Skeletal muscle satellite cell (primary cell): ENCODE data around the gene JOSD2.
"Not testable (repeated sequence)": the region's sequence is repeated elsewhere in the genome, so short reads cannot be mapped to it uniquely, and the experiment has no call there.

ENCODE experiments used
- H3K27me3 ChIP-seq: 2 replicates; pipeline ENCODE4 v1.7.0; 2013; ENCODE audit warnings: low read length; ENCODE audit not compliant: control insufficient read depth, insufficient read depth
- H3K36me3 ChIP-seq: 2 replicates; pipeline ENCODE4 v1.7.0; 2013; ENCODE audit warnings: mild to moderate bottlenecking, control low read depth, low read length; ENCODE audit not compliant: insufficient read depth
- H3K4me1 ChIP-seq: 2 replicates; pipeline ENCODE4 v1.7.0; 2013; ENCODE audit warnings: low read length; ENCODE audit not compliant: control insufficient read depth, insufficient read depth
- H3K4me2 ChIP-seq: 2 replicates; pipeline ENCODE4 v1.7.0; 2013; ENCODE audit warnings: mild to moderate bottlenecking, low read length
- H3K4me3 ChIP-seq: 2 replicates; pipeline ENCODE4 v1.7.0; 2013; ENCODE audit warnings: low read length
- H3K9ac ChIP-seq: 2 replicates; pipeline ENCODE4 v1.7.0; 2013; ENCODE audit warnings: mild to moderate bottlenecking, low read depth, low read length, moderate library complexity
- H3K9me3 ChIP-seq: replicated peaks from 2 replicates; pipeline ENCODE4 v1.7.0; 2013; ENCODE audit warnings: mild to moderate bottlenecking, control low read depth, low read length

JOSD2 gene

GRCh38 chr19:50537769-50538230, 26.8 kb upstream of the JOSD2 start:
- Histone ChIP-seq H3K27me3 (no peaks in the 10 kb centered on the region), H3K4me1 (no peaks in the 10 kb centered on the region), H3K36me3 (no peaks in the 10 kb centered on the region), H3K9ac (no peak overlapping the region), H3K4me2 (no peak overlapping the region), H3K9me3 (peaks cover under 1% of the 10 kb centered on the region), H3K4me3 (no peak overlapping the region)

DNA sequence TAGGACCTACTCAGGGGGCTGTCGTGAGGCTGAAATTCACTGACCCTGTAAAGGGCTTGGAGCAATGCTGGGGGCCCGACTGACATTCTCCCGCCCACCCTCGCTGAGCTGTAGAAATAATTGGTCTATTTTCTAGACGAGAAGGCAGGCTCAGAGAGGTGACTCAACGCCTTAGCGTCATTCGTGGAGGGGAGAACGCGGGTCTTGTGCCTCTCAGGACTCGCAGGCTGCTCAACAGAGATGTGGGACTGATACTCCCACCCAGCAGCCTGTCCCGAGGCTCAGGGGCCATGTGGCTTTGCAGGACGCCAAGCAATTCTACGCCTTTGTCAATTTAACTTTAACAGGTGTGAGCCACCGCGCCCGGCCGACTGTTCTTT, 26.3 kb upstream of the JOSD2 start:
- Histone ChIP-seq H3K36me3 (no peaks in the 10 kb centered on the region), H3K9ac (no peak overlapping the region), H3K4me3 (no peak overlapping the region), H3K4me1 (no peaks in the 10 kb centered on the region), H3K9me3 (peaks cover 6% of the 10 kb centered on the region), H3K27me3 (no peaks in the 10 kb centered on the region), H3K4me2 (no peak overlapping the region)

- Histone ChIP-seq H3K9me3 (peaks cover 6% of the 10 kb centered on the region), H3K4me2 (no peak overlapping the region), H3K9ac (no peak overlapping the region)
Measured at GRCh38 chr19:50536662-50537305, 25.8 kb upstream of the JOSD2 start.

DNA sequence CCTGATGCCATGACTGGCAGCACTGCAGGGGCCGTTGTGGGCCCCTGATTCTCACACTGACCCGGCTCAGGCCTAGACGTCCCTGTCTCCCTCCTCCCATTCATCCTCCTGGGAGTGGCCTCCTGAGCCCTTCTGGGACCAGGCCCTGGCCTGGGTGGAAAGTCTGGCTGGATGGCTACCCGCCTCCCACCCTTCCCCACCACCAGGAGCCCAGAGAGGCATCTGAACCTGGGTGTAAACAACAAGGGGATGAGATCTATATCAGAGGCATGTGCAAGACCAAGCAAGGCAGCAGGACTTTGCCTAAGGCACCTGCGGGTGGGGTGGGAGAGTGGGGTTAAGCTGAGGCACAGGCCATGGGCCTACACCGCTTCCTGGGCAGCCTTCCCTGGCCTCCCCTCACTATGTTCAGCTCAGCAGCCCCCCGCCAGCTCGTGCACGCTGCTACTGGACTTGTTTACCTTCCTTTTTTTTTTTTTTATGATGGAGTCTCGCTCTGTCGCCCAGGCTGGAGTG, 24.7 kb upstream of the JOSD2 start:
- Histone ChIP-seq H3K4me2 (no peak overlapping the region), H3K27me3 (no peaks in the 10 kb centered on the region), H3K9me3 (peaks cover 6% of the 10 kb centered on the region), H3K4me1 (no peaks in the 10 kb centered on the region), H3K9ac (no peak overlapping the region), H3K4me3 (no peak overlapping the region), H3K36me3 (no peaks in the 10 kb centered on the region)

More at GRCh38 chr19:50536662-50537305, 25.8 kb upstream of the JOSD2 start:
- H3K27me3 ChIP-seq: no peaks in the 10 kb centered on the region
- no peak overlapping the region for H3K4me3 ChIP-seq
- no peaks in the 10 kb centered on the region for H3K36me3 ChIP-seq
- no peaks in the 10 kb centered on the region for H3K4me1 ChIP-seq

GRCh38 chr19:50534478-50534877, 23.5 kb upstream of the JOSD2 start:
- Histone ChIP-seq H3K9me3 (peaks cover 6% of the 10 kb centered on the region), H3K27me3 (no peaks in the 10 kb centered on the region), H3K9ac (no peak overlapping the region), H3K4me1 (no peaks in the 10 kb centered on the region), H3K36me3 (no peaks in the 10 kb centered on the region), H3K4me2 (no peak overlapping the region), H3K4me3 (no peak overlapping the region)

GRCh38 chr19:50532952-50533351, 22.0 kb upstream of the JOSD2 start:
- Histone ChIP-seq H3K27me3 (no peaks in the 10 kb centered on the region), H3K9ac (no peak overlapping the region), H3K9me3 (peaks cover 6% of the 10 kb centered on the region), H3K4me2 (no peak overlapping the region), H3K4me1 (no peaks in the 10 kb centered on the region), H3K4me3 (no peak overlapping the region), H3K36me3 (no peaks in the 10 kb centered on the region)

DNA sequence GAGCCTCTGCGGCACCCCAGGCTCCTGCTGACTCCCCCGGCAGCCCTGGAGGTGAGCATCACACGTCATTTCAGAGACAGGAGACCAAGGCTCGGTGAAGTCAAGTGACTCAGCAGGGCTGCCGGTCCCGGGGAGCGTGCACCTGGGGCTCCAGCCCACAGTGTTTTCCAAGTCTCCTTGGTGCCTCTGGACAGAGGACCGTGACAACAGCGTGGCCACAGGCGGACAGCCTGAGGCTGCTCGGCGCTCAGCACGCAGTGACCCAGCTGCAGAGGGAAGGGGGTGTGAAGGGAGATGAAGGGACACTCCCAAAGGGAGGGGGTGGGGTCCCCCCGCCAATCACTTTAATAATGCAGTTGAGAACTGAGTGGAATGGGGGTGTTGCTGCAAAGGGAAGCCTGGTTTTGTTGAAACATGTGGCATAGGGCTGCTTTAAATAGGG, 20.2 kb upstream of the JOSD2 start:
- H3K9me3 ChIP-seq: peaks cover 6% of the 10 kb centered on the region
- H3K36me3 ChIP-seq: no peaks in the 10 kb centered on the region
- no peak overlapping the region for H3K4me3 ChIP-seq
- H3K4me2 ChIP-seq: no peak overlapping the region
- no peaks in the 10 kb centered on the region for H3K27me3 ChIP-seq
- H3K4me1 ChIP-seq: no peaks in the 10 kb centered on the region
- no peak overlapping the region for H3K9ac ChIP-seq

DNA sequence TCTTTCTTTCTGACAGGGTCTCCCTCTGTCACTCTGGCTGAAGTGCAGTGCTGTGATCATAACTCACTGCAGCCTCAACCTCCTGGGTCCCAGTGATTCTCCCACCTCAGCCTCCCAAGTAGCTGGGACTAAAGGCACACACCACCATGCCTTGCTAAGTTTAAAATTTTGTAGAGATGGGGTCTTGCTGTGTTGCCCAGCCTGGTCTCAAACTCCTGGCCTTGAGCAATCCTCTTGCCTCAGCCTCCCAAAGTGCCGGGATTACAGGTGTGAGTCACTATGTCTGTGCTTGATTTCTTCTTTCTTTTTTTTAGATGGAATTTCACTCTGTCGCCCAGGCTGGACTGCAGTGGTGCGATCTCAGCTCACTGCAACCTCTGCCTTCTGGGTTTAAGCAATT, 17.1 kb upstream of the JOSD2 start:
- H3K36me3 ChIP-seq, H3K4me3 ChIP-seq, H3K9me3 ChIP-seq, H3K27me3 ChIP-seq, H3K4me2 ChIP-seq, H3K4me1 ChIP-seq, H3K9ac ChIP-seq: not testable (repeated sequence)

DNA sequence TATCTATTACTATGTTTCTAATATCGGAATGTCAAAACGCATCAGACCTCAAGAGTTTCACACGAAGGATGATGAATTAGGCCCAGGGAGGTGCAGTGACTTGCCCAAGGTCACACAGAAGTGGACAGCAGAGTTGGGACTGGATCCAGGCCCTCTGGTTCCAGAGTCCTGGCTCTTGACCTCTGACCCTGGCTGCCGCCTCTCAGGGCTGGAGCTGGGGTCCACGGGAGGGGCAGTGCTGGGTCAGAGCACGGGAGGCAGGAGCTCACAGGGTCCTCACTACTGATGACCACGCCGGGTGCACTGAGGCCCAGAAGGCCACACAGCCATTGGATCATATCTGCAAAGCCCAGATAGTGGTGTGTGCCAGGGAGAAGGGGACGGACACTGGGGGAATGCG, 11.9 kb upstream of the JOSD2 start:
- Histone ChIP-seq H3K36me3 (no peaks in the 10 kb centered on the region), H3K4me1 (no peaks in the 10 kb centered on the region), H3K27me3 (no peaks in the 10 kb centered on the region), H3K4me3 (no peak overlapping the region), H3K9ac (no peak overlapping the region), H3K4me2 (no peak overlapping the region), H3K9me3 (no peaks in the 10 kb centered on the region)

GRCh38 chr19:50520822-50521465, 10.0 kb upstream of the JOSD2 start:
- Histone ChIP-seq H3K27me3 (no peaks in the 10 kb centered on the region), H3K36me3 (no peaks in the 10 kb centered on the region), H3K4me2 (no peak overlapping the region), H3K4me1 (no peaks in the 10 kb centered on the region), H3K9me3 (no peaks in the 10 kb centered on the region), H3K9ac (no peak overlapping the region), H3K4me3 (no peak overlapping the region)

- Histone ChIP-seq H3K4me1 (no peaks in the 10 kb centered on the region), H3K36me3 (no peaks in the 10 kb centered on the region), H3K27me3 (peaks cover 2% of the 10 kb centered on the region), H3K9me3 (no peaks in the 10 kb centered on the region), H3K4me3 (no peak overlapping the region), H3K9ac (no peak overlapping the region), H3K4me2 (no peak overlapping the region)
Measured at GRCh38 chr19:50519006-50519575, 8.1 kb upstream of the JOSD2 start.
